ENCODE measurements around the gene ZNF575.

ZNF575 gene

GRCh38 chr19:43486412-43486811 lies 46.6 kb upstream of the ZNF575 start:
- H3K4me1 ChIP-seq (ENCODE audit: control insufficient read depth, insufficient read depth, low read length), result no peaks in the 10 kb centered on the region
- ChIA-PET CTCF (interaction anchor here (0.9 to 4.6 kb wide), 2 partner anchors 32 to 39 kb away, joined by 3 to 24 read pairs; no protein-coding TSS in a partner anchor), POLR2A (interaction anchor here (0.5 to 0.7 kb wide), 2 partner anchors 16 to 47 kb away, joined by 3 to 5 read pairs; no protein-coding TSS in a partner anchor)
- H3K9me3 ChIP-seq (ENCODE audit: control insufficient read depth, insufficient read depth, low read depth, low read length), result no peaks in the 10 kb centered on the region
- no peak overlapping the region for H3K27ac ChIP-seq (ENCODE audit: extremely low read depth, low read depth, low read length)
- TF ChIP-seq ZNF792 (tag by site-specific recombination; IDR thresholded peaks at IDR 0.05) (no peak), ZNF645 (tag by site-specific recombination; IDR thresholded peaks at IDR 0.05) (no peak)
- TF ChIP-seq, protein P1, sequence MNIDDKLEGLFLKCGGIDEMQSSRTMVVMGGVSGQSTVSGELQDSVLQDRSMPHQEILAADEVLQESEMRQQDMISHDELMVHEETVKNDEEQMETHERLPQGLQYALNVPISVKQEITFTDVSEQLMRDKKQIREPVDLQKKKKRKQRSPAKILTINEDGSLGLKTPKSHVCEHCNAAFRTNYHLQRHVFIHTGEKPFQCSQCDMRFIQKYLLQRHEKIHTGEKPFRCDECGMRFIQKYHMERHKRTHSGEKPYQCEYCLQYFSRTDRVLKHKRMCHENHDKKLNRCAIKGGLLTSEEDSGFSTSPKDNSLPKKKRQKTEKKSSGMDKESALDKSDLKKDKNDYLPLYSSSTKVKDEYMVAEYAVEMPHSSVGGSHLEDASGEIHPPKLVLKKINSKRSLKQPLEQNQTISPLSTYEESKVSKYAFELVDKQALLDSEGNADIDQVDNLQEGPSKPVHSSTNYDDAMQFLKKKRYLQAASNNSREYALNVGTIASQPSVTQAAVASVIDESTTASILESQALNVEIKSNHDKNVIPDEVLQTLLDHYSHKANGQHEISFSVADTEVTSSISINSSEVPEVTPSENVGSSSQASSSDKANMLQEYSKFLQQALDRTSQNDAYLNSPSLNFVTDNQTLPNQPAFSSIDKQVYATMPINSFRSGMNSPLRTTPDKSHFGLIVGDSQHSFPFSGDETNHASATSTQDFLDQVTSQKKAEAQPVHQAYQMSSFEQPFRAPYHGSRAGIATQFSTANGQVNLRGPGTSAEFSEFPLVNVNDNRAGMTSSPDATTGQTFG (tag by site-specific recombination; IDR thresholded peaks at IDR 0.05; ENCODE audit: borderline replicate concordance), result no peak
- H3K36me3 ChIP-seq (ENCODE audit: control insufficient read depth in 2 of 2, insufficient read depth in 1 of 2, low read length in 2 of 2), result peaks cover 5 to 19% of the 10 kb centered on the region in 2 experiments; a peak in 2 of 3 replicates
- no peak overlapping the region for H3K4me3 ChIP-seq (ENCODE audit: low read depth, low read length)

- Histone ChIP-seq H3K4me3 (ENCODE audit: low read depth, low read length) (no peak overlapping the region), H3K4me1 (ENCODE audit: control insufficient read depth, insufficient read depth, low read length) (no peaks in the 10 kb centered on the region), H3K9me3 (ENCODE audit: control insufficient read depth, insufficient read depth, low read depth, low read length) (no peaks in the 10 kb centered on the region), H3K36me3 (ENCODE audit: control insufficient read depth in 2 of 2, insufficient read depth in 1 of 2, low read length in 2 of 2) (peaks cover 5 to 21% of the 10 kb centered on the region in 2 experiments; a peak in 2 of 3 replicates), H3K27ac (ENCODE audit: extremely low read depth, low read depth, low read length) (no peak overlapping the region)
- ChIA-PET CTCF (interaction anchor here (0.6 kb wide), 1 partner anchor 268 kb away, joined by 3 read pairs; no protein-coding TSS in a partner anchor), POLR2A (interaction anchor here (1.9 kb wide), 1 partner anchor 16 kb away, joined by 6 read pairs; the partner anchor contains the start of gene PHLDB3)
- TF ChIP-seq WT1 (tag by site-specific recombination; IDR thresholded peaks at IDR 0.05), result no peak
- TF ChIP-seq, protein P2, sequence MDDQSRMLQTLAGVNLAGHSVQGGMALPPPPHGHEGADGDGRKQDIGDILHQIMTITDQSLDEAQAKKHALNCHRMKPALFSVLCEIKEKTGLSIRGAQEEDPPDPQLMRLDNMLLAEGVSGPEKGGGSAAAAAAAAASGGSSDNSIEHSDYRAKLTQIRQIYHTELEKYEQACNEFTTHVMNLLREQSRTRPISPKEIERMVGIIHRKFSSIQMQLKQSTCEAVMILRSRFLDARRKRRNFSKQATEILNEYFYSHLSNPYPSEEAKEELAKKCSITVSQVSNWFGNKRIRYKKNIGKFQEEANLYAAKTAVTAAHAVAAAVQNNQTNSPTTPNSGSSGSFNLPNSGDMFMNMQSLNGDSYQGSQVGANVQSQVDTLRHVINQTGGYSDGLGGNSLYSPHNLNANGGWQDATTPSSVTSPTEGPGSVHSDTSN (CRISPR knock-in tag; IDR thresholded peaks at IDR 0.05), result no peak
- TF ChIP-seq ZNF623 (tag by site-specific recombination; IDR thresholded peaks at IDR 0.05), result no peak
- no peak for TF ChIP-seq ZBTB17 (tag by site-specific recombination; IDR thresholded peaks at IDR 0.05)
- no peak for TF ChIP-seq ZNF292 (tag by site-specific recombination; IDR thresholded peaks at IDR 0.05; ENCODE audit: borderline replicate concordance, low read depth)
- TF ChIP-seq ZNF830 (tag by site-specific recombination; IDR thresholded peaks at IDR 0.05; ENCODE audit: low read depth), result no peak
- TF ChIP-seq, protein P3, sequence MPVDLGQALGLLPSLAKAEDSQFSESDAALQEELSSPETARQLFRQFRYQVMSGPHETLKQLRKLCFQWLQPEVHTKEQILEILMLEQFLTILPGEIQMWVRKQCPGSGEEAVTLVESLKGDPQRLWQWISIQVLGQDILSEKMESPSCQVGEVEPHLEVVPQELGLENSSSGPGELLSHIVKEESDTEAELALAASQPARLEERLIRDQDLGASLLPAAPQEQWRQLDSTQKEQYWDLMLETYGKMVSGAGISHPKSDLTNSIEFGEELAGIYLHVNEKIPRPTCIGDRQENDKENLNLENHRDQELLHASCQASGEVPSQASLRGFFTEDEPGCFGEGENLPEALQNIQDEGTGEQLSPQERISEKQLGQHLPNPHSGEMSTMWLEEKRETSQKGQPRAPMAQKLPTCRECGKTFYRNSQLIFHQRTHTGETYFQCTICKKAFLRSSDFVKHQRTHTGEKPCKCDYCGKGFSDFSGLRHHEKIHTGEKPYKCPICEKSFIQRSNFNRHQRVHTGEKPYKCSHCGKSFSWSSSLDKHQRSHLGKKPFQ (tag by site-specific recombination; IDR thresholded peaks at IDR 0.05), result no peak
- TF ChIP-seq ZNF596 (tag by site-specific recombination; IDR thresholded peaks at IDR 0.05), result no peak
- no peak for TF ChIP-seq MZF1 (tag by site-specific recombination; IDR thresholded peaks at IDR 0.05; ENCODE audit: borderline replicate concordance)
- TF ChIP-seq ELK4 (IDR thresholded peaks at IDR 0.05; ENCODE audit: borderline replicate concordance, low read depth, low read length), result no peak
- no peak for TF ChIP-seq ZNF514 (tag by site-specific recombination; IDR thresholded peaks at IDR 0.05)
- no peak for TF ChIP-seq ZSCAN4 (tag by site-specific recombination; IDR thresholded peaks at IDR 0.05)
- no peak for TF ChIP-seq ZNF529 (tag by site-specific recombination; IDR thresholded peaks at IDR 0.05; ENCODE audit: insufficient replicate concordance)
- TF ChIP-seq ZNF48 (tag by site-specific recombination; IDR thresholded peaks at IDR 0.05), result no peak
- no peak for TF ChIP-seq ZNF2 (tag by site-specific recombination; IDR thresholded peaks at IDR 0.05)
Observed at GRCh38 chr19:43488179-43488578, 44.8 kb upstream of the ZNF575 start.

Measured in HEK293 (cell line).